Measurements from ENCODE around the gene PPP2R5C. TPM values are rescaled to one million over a fixed set of nuclear protein-coding genes. Genes with fewer than 3 reads are reported as not detected.

Gene PPP2R5C
- total and polyA plus RNA-seq, 2 of the 4 experiments (the other 2 are of a cell fraction) = 65.9 to 78.7 TPM

DNA sequence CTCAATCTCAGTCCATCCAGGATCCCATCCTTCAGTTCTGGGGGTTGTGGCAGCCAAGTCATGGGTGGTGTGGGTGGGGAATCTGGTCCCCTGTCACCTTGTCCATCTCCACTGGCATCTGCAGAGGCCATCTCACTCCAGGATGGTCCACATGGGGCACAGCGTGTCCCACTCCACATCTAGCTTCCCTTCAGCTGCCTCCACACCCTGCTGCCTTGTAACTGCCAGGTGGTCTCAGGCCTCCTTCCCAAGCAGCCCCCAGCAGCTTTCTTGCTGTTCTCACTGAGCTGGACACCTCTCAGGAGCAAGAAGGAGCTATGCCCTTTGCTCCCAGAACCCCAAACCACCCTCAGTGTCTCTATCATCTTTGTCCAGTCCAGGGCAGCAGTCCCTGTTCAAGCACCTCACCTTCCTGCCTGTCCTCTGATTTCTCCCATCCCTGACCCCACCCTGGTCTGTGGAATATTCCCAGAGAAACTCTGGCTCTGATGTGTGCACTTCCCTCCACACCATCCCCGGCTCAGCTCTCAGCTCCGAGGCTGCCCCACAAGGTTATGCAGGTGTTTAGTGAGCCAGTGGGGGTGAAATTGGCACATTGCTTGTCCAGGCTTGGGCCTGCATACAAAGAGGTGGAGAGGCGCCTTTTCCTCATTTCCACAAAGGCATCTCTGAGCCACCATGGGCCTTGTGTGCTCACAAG, 189.2 kb downstream of the PPP2R5C start:
- Histone ChIP-seq H3K9me1 (ENCODE audit: insufficient read depth, low read length) (0 out of 2 replicates have a peak, but pooled peaks cover 3% of the 10 kb centered on the region), H3K56ac (ENCODE audit: extremely low read depth, insufficient read depth, low read length) (no peak overlapping the region), H2AK5ac (ENCODE audit: low read depth, low read length) (no peak overlapping the region), H4K8ac (ENCODE audit: low read depth in 2 of 2, low read length in 2 of 2) (no peak overlapping the region), H3K4me3 (ENCODE audit: insufficient read depth, low read depth, low read length) (no peak overlapping the region), H3K9me3 (ENCODE audit: control insufficient read depth, insufficient read depth, low read length) (no peaks in the 10 kb centered on the region), H3K4ac (ENCODE audit: low read depth, low read length) (no peak overlapping the region), H2BK15ac (ENCODE audit: low read depth, low read length) (no peak overlapping the region), H2AFZ (replicated peaks; ENCODE audit: low read length, poor library complexity) (no peak overlapping the region), H4K5ac (ENCODE audit: low read depth, low read length) (no peak overlapping the region), H2BK120ac (ENCODE audit: low read depth, low read length) (no peak overlapping the region), H3K79me1 (ENCODE audit: low read depth in 1 of 2, low read length in 2 of 2) (peaks cover 9 to 24% of the 10 kb centered on the region in 2 experiments), H3K36me3 (ENCODE audit: control insufficient read depth, insufficient read depth, low read length) (no peaks in the 10 kb centered on the region), H3K9ac (ENCODE audit: low read depth, low read length) (no peak overlapping the region), H3K23ac (ENCODE audit: low read depth, low read length) (no peak overlapping the region), H2BK5ac (ENCODE audit: low read depth, low read length, poor library complexity, severe bottlenecking) (no peak overlapping the region), H3K27me3 (ENCODE audit: control insufficient read depth, insufficient read depth, low read length) (peaks cover 2% of the 10 kb centered on the region; the same call in 1 of the 2 replicates), H4K20me1 (ENCODE audit: insufficient read depth, low read length) (no peaks in the 10 kb centered on the region), H3K14ac (replicated peaks; ENCODE audit: low read depth, low read length) (no peak overlapping the region), H2BK20ac (ENCODE audit: low read depth, low read length) (no peak overlapping the region), H3K4me1 (ENCODE audit: control insufficient read depth, insufficient read depth, low read length) (peaks cover 7% of the 10 kb centered on the region; the same call in 1 of the 2 replicates), H2AK9ac (replicated peaks; ENCODE audit: low read depth, low read length, poor library complexity) (peak overlapping the region; percentile 56), H3K27ac (ENCODE audit: insufficient read depth, low read length) (no peak overlapping the region), H3K4me2 (ENCODE audit: low read depth, low read length) (no peak overlapping the region), H3K18ac (ENCODE audit: low read depth, low read length) (no peak overlapping the region), H4K91ac (ENCODE audit: insufficient read depth, low read depth, low read length) (no peak overlapping the region)
- ChIA-PET POLR2A (ENCODE audit: unreplicated experiment) (interaction anchor here (0.6 kb wide), 1 partner anchor 181 kb away, joined by 6 read pairs; no protein-coding TSS in a partner anchor), CTCF (no interaction called here)
- intact Hi-C loops (cut with micrococcal nuclease) = no loop called here
- in situ Hi-C loops (cut with MboI; ENCODE audit: low sequenced_read_pairs) = loop anchor here (25.0 kb wide), 1 partner anchor 362 kb away; the partner anchor contains the start of genes MOK and ZNF839
- no peak for ATAC-seq (ENCODE audit: low read depth)
- dilution Hi-C loops (cut with HindIII; ENCODE audit: low sequenced_read_pairs, unreplicated experiment) = no loop called here
- BruUV-seq (replicated peaks) = no TSS peak
- DNase-seq = no peak
- WGBS, 2 experiments (ENCODE audit: extremely low coverage in 2 of 2, insufficient read length in 1 of 2) = 60% methylated on average over 1 of the region's 4 CpGs; no CpG with 5 or more reads in 1 of the 2 experiments
- TF ChIP-seq MAFK (IDR thresholded peaks at IDR 0.05; ENCODE audit: low read depth, low read length) (no peak), RFX5 (IDR thresholded peaks at IDR 0.05; ENCODE audit: low read depth, low read length) (no peak), MXI1 (IDR thresholded peaks at IDR 0.05; ENCODE audit: borderline replicate concordance, low read depth, low read length) (no peak), SMC3 (IDR thresholded peaks at IDR 0.05; ENCODE audit: low read depth, low read length) (no peak), CEBPB (IDR thresholded peaks at IDR 0.05; ENCODE audit: low read depth, low read length) (no peak), RCOR1 (IDR thresholded peaks at IDR 0.05; ENCODE audit: insufficient replicate concordance, low read length) (no peak), FOS (IDR thresholded peaks at IDR 0.05; ENCODE audit: low read depth, low read length) (no peak), BHLHE40 (IDR thresholded peaks at IDR 0.05; ENCODE audit: low read depth, low read length) (no peak), RAD21 (IDR thresholded peaks at IDR 0.05; ENCODE audit: low read length) (no peak), MAZ (IDR thresholded peaks at IDR 0.05; ENCODE audit: borderline replicate concordance, low read depth, low read length) (no peak), CHD1 (IDR thresholded peaks at IDR 0.05; ENCODE audit: low read depth, low read length) (no peak), NFE2L2 (IDR thresholded peaks at IDR 0.05; ENCODE audit: low read depth, low read length) (no peak)
- TF ChIP-seq, protein P1, sequence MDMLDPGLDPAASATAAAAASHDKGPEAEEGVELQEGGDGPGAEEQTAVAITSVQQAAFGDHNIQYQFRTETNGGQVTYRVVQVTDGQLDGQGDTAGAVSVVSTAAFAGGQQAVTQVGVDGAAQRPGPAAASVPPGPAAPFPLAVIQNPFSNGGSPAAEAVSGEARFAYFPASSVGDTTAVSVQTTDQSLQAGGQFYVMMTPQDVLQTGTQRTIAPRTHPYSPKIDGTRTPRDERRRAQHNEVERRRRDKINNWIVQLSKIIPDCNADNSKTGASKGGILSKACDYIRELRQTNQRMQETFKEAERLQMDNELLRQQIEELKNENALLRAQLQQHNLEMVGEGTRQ (IDR thresholded peaks at IDR 0.05; ENCODE audit: low read depth, low read length) = no peak
- TF ChIP-seq, protein P2, sequence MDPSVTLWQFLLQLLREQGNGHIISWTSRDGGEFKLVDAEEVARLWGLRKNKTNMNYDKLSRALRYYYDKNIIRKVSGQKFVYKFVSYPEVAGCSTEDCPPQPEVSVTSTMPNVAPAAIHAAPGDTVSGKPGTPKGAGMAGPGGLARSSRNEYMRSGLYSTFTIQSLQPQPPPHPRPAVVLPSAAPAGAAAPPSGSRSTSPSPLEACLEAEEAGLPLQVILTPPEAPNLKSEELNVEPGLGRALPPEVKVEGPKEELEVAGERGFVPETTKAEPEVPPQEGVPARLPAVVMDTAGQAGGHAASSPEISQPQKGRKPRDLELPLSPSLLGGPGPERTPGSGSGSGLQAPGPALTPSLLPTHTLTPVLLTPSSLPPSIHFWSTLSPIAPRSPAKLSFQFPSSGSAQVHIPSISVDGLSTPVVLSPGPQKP (IDR thresholded peaks at IDR 0.05; ENCODE audit: borderline replicate concordance, low read depth, low read length) = no peak
- TF ChIP-seq, protein P3, sequence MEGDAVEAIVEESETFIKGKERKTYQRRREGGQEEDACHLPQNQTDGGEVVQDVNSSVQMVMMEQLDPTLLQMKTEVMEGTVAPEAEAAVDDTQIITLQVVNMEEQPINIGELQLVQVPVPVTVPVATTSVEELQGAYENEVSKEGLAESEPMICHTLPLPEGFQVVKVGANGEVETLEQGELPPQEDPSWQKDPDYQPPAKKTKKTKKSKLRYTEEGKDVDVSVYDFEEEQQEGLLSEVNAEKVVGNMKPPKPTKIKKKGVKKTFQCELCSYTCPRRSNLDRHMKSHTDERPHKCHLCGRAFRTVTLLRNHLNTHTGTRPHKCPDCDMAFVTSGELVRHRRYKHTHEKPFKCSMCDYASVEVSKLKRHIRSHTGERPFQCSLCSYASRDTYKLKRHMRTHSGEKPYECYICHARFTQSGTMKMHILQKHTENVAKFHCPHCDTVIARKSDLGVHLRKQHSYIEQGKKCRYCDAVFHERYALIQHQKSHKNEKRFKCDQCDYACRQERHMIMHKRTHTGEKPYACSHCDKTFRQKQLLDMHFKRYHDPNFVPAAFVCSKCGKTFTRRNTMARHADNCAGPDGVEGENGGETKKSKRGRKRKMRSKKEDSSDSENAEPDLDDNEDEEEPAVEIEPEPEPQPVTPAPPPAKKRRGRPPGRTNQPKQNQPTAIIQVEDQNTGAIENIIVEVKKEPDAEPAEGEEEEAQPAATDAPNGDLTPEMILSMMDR (conservative IDR thresholded peaks at IDR 0.05; ENCODE audit: low read depth, low read length) = no peak
